Heart left ventricle (tissue), 13 donors: Measurements from ENCODE around the gene OLFM2.

Experiments used
- POLR2A ChIP-seq, 2 donors: fragments of 450-650 bp; IDR thresholded peaks; one replicate each; pipeline ENCODE4 v1.6.1; 2017; ENCODE audit warnings: antibody characterized with exemption in 2 of 2, mild to moderate bottlenecking in 2 of 2, moderate library complexity in 2 of 2
- TF ChIP-seq, protein P1 (sequence below), 12 donors: fragments of 200-600 bp; sonication (generic) in 4 of 12; IDR thresholded peaks; one replicate each; pipeline versions ENCODE4 v1.5.0 to v1.8.0; 2018 to 2022; ENCODE audit warnings: antibody characterized with exemption in 12 of 12, mild to moderate bottlenecking in 5 of 12
- donor health status: ischemic (EF 13 %, LVEDD 7.1; RV severe dilation, severe dysfunction).
- donor health status: DM: no; HTN: yes; CAD: no.
- donor health status: DM: no; HTN: no; CAD: no.
- donor health status: ischemic (EF 25% LVEDD 6.9; RV normal size, moderate dysfunction).
- donor health status: ischemic (EF 25% LVEDD 5.7; RV mildly dilated, moderate dysfunction).
- donor health status: ischemic (EF 35%, LVEDD 5.7; RV mildly dilated, moderate dysfunction).
- donor health status: nonischemic (EF 11% LVEDD 7.7; RV severe dilation, severe dysfunction).
- donor health status: DM: yes; HTN: yes; CAD: no.
- donor health status: PGD.
- donor health status: ischemic (EF 29% LVEDD 5.4; RV normal size, mild dysfunction).
- donor health status: nonischemic (EF 23%, LVEDD 6.1; RV moderate dilation, normal function).

DNA sequence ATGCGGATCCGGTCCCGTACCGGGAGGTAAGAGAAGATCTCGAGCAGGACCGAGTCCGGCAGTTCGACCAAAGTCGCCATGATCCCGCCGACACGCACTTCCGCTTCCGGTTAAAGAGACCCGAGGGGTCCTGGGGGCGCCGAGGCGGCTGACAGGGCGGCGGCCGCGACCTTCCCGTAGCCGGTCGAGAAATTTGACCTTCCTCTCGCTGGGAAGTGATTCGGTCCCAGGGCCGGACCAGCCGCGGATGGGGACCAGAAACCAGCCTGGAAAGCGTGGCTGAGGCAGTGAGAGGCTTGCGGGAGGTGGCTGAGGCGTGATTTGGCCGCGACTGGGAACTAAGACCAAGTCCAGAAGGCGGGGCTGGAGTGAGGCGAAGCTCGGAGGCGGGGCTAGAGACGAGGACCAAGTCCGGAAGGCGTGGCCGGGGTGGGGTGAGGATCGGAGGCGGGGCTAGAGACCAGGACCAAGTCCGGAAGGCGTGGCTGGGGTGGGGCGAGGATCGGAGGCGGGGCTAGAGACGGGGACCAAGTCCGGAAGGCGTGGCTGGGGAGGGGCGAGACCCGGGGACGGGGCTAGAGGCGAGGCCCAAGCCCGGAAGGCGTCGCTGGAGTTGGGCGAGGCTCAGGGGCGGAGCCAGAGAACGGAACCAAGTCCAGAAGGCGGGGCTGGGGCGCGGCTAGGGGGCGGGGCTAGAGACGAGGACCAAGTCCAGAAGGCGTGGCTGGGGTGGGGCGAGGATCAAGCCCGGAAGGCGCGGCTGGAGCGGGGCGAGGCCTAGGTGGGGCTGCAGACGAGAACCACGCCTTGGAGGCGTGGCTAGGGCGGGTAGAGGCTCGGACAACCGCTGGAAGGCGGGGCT lies 117.3 kb downstream of the OLFM2 start, which contains the start of gene FBXL12:
- TF ChIP-seq POLR2A (IDR thresholded peaks at IDR 0.05), result peak; percentile 36 to 84
- TF ChIP-seq, protein P1, sequence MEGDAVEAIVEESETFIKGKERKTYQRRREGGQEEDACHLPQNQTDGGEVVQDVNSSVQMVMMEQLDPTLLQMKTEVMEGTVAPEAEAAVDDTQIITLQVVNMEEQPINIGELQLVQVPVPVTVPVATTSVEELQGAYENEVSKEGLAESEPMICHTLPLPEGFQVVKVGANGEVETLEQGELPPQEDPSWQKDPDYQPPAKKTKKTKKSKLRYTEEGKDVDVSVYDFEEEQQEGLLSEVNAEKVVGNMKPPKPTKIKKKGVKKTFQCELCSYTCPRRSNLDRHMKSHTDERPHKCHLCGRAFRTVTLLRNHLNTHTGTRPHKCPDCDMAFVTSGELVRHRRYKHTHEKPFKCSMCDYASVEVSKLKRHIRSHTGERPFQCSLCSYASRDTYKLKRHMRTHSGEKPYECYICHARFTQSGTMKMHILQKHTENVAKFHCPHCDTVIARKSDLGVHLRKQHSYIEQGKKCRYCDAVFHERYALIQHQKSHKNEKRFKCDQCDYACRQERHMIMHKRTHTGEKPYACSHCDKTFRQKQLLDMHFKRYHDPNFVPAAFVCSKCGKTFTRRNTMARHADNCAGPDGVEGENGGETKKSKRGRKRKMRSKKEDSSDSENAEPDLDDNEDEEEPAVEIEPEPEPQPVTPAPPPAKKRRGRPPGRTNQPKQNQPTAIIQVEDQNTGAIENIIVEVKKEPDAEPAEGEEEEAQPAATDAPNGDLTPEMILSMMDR (IDR thresholded peaks at IDR 0.05), result no peak
